ENCODE data around the gene DHDH. TPM values are rescaled to one million over a fixed set of nuclear protein-coding genes. Genes with fewer than 3 reads are reported as not detected.
A peak's percentile ranks its signal among the peaks of the same experiment; 100 is the strongest.

The DHDH gene
- total and polyA plus RNA-seq, 2 of the 13 experiments (the other 11 are each of a cell fraction or from before 2014, with no cell fraction given): 0.13 to 0.91 TPM

GRCh38 chr19:48963371-48964204 is 30.1 kb downstream of the DHDH start (continued):
- peak; percentile 88; the same call in 1 of the 2 replicates for TF ChIP-seq MTA1 (CRISPR knock-in tag; IDR thresholded peaks at IDR 0.05; ENCODE audit: borderline replicate concordance)
- no peak for TF ChIP-seq ARNT (IDR thresholded peaks at IDR 0.05)
- TF ChIP-seq ZNF768 (CRISPR knock-in tag; IDR thresholded peaks at IDR 0.05): peak; percentile 76
- peak; percentile 91 for TF ChIP-seq TARDBP (CRISPR knock-in tag; IDR thresholded peaks at IDR 0.05)
- peak; percentile 31; the same call in 1 of the 2 replicates for TF ChIP-seq TBX3 (IDR thresholded peaks at IDR 0.05; ENCODE audit: borderline replicate concordance)
- no peak for TF ChIP-seq ZNF180 (CRISPR knock-in tag; IDR thresholded peaks at IDR 0.05; ENCODE audit: borderline replicate concordance, low read depth)
- no peak for TF ChIP-seq ZNF777 (CRISPR knock-in tag; IDR thresholded peaks at IDR 0.05)
- no peak for TF ChIP-seq TEF (CRISPR knock-in tag; IDR thresholded peaks at IDR 0.05)
- TF ChIP-seq ZNF687 (CRISPR knock-in tag; IDR thresholded peaks at IDR 0.05): peak; percentile 91
- TF ChIP-seq NFIC (IDR thresholded peaks at IDR 0.05; ENCODE audit: low read length): peak; percentile 56
- peak; percentile 55 for TF ChIP-seq SKI (IDR thresholded peaks at IDR 0.05; ENCODE audit: partially characterized antibody)
- TF ChIP-seq SMAD1 (CRISPR knock-in tag; IDR thresholded peaks at IDR 0.05; ENCODE audit: borderline replicate concordance, low read depth): peak; percentile 89
- peak; percentile 68; the same call in 1 of the 2 replicates for TF ChIP-seq IRX3 (CRISPR knock-in tag; IDR thresholded peaks at IDR 0.05; ENCODE audit: borderline replicate concordance, low read depth)
- TF ChIP-seq ZNF747 (CRISPR knock-in tag; IDR thresholded peaks at IDR 0.05; ENCODE audit: borderline replicate concordance): peak; percentile 90; the same call in 1 of the 2 replicates
- peak; percentile 89 for TF ChIP-seq IKZF5 (CRISPR knock-in tag; IDR thresholded peaks at IDR 0.05)
- TF ChIP-seq ZNF501 (CRISPR knock-in tag; IDR thresholded peaks at IDR 0.05): peak; percentile 89
- TF ChIP-seq MIER2 (CRISPR knock-in tag; IDR thresholded peaks at IDR 0.05): 0 out of 2 replicates have a peak, but pooled peaks have one; percentile 14
- TF ChIP-seq TERF1 (CRISPR knock-in tag; IDR thresholded peaks at IDR 0.05): no peak
- 0 out of 2 replicates have a peak, but pooled peaks have one; percentile 34 for TF ChIP-seq CEBPG (CRISPR knock-in tag; IDR thresholded peaks at IDR 0.05)
- TF ChIP-seq PCBP2 (optimal IDR thresholded peaks at IDR 0.05; ENCODE audit: low read depth, low read length, poor library complexity, severe bottlenecking): peak; percentile 67
- TF ChIP-seq ZNF589 (CRISPR knock-in tag; conservative IDR thresholded peaks at IDR 0.05): no peak
